Measurements from ENCODE around the gene MAEA. TPM values are rescaled to one million over a fixed set of nuclear protein-coding genes. Genes with fewer than 3 reads are reported as not detected.

The MAEA gene
- total RNA-seq, 1 donor from 2014 or later = 75.3 TPM

DNA sequence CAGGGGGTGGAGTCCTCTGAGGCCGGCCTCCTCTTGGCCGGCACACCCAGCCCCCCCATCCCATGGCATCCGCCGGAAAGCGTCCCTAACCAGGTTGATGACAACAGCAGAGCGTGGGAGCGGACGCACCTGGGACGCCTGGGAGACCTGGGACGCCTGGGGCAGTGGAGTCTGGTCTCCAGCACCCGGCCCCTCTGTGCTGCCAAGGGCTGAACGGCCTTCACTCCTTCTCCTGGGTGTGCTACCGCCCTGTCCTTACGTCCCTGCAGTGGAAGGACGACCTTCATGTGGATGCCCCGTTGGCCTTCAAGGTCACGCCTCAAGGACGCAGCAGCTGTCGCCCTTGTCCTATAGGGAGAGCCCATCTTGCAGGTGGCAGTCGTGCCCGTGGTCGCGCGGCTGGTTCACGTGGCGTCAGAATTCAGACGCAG, 89.7 kb downstream of the MAEA start:
- no peak for DNase-seq (ENCODE audit: low spot score)

- no peak for DNase-seq (ENCODE audit: low spot score)
These were observed 90.2 kb downstream of the MAEA start for GRCh38 chr4:1379801-1380331.

DNA sequence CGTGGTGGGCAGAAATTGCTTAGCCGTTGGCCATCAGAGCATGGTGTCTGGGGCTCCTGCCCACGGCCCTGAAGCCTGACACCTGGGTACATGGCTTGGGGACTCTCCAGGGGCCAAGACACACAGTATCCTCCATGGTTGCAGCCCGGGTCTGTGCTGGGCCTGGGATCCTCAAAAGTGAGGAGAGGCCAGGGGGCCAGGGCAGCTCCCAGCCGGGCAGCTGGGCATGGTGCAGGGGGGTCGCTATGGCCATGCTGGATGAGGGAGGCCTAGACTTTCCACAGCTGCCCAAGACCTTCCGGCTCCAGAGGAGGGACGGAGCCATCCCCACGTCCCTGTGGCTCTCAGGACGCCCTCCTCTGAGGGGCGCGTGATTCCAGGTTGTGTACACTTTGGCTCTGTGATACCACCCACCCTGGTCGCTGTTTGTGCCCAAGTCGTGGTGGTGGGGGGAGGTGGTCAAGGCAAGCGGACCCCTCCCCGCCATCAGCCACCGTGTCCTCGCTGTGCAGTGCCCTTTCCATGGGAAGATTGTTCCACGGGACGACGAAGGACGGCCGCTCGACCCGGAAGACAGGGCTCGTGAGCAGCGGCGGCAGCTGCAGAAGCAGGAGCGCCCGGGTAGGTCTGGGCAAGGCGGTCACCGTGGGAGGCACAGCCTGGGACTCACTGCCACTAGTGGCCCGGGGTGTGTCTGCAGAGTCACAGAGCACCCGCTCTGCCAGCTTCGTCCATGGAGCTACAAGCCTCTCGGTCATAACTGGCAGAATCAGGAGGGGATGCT, 90.9 kb downstream of the MAEA start:
- no peak for DNase-seq (ENCODE audit: low spot score)

DNA sequence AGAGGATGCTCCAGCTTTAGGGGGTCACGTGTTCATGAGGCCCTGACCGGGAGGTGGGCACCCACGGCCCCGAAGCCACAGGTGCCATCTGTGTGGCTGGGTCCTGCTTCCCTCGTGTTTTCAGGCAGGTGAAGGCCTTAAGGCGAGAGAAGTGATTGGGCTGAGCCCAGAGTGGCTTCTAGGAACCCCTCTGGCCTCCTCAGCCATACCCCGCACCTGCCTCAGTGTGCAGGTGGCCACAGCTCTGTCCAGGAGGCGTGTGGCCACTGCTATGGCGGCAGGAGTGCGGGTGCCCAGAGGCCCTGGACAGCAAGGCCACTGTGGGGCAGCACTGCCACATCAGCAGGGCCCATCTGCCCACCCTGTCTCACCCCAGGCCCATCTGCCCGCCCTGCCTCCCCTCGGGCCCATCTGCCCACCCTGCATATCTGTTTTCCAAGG, 91.5 kb downstream of the MAEA start:
- no peak for DNase-seq (ENCODE audit: low spot score)

- no peak for DNase-seq (ENCODE audit: low spot score)
These were observed 92.4 kb downstream of the MAEA start for GRCh38 chr4:1381944-1382541.

GRCh38 chr4:1382776-1383727, 93.4 kb downstream of the MAEA start:
- no peak for DNase-seq (ENCODE audit: low spot score)

DNA sequence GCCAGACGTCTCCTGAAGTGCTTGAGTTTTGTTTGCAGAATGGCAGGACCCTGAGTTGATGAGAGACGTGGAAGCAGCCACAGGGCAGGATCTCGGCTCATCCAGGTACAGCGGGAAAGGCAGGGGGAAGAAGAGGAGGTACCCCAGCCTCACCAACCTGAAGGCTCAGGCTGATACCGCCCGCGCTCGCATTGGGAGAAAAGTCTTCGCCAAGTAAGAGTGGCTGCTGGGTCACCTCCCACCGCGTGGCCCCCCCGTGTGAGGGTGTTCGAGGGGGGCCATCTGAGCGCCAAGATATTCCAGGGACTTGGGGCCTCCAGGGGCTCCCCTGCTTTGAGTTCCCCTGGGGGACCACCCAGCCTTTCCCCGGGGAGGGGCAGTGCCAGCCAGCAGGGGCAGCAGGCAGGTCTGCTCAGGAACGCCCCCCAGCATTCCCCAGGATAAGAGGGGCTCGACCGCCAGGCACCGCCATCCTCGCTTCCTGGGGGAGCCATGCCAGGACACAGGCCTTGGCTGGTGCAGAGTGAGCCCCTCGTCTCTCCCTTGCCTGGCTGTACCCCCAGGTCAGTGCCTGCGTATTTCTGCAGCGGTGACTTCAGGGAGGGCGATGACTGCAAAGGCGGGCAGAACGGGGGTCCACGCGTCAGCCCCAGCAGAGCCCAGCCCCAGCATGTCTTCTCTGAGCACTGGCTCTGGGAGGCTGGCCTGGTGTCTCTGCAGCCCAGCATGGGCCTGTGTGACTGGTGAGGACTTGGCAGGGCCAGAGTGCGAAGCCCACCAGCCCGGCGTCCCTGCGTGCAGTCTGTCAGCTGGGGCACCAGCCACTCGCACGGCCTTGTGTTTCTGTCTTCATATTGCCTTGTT, 94.3 kb downstream of the MAEA start:
- DNase-seq (ENCODE audit: low spot score) = no peak

GRCh38 chr4:1384675-1385372, 95.1 kb downstream of the MAEA start:
- DNase-seq (ENCODE audit: low spot score) = no peak

DNA sequence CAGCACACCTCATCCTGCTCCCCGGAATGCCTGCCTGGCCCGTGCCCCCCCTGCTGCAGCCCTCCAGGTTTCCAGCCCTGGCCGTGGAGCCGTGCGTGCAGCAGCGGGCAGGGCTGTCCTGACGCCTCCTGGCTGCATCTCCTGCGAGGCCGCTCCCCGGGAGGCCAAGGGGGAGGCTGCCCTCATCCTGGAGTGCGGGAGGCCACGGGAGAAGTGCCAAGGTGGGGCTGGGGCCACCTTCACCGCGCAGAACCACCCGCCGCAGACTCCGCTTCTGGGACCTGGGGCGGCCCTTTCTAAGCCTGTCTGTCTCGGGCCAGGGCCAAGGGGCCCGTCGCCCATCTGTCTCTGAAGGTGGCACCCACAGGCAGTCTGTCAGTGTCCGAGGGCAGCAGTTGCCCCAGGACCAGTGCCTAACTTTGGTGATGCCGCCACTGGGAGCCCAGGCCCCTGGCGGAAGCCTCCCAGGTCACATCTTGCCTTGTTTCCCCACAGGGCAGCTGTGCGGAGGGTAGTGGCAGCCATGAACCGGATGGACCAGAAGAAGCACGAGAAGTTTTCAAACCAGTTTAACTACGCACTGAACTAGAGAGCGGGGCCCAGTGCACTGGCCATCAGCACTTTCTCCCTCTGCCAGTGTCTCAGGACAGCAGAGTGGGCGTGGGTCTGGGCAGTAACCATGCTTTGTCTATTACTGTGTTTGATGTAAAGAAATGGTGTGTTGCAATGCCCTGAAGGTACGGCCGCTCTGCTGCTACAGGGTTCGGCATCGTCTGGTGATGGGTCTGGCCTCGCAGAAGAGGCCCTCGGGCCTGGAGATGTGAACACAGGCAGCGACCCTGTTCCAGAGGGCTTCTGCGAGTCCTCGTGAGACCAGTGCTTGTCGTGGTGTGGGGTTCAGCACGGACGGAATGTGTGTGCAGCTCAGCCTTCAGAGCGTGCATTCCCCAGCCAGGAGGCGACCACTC, 96.0 kb downstream of the MAEA start:
- no peak for DNase-seq (ENCODE audit: low spot score)

Other genes starting within 250 kb of the MAEA start
- gene RNF212, start 176.3 kb upstream of the MAEA start, total RNA-seq = 5.1 TPM
- gene SPON2, start 117.3 kb upstream of the MAEA start, total RNA-seq = 36.6 TPM
- gene CTBP1, start 40.8 kb upstream of the MAEA start, total RNA-seq = 171 TPM
- gene UVSSA, start 57.3 kb downstream of the MAEA start, total RNA-seq = 48.1 TPM
- not detected for gene NKX1-1, start 116.6 kb downstream of the MAEA start, total RNA-seq